ENCODE results near the gene DBP. TPM values are rescaled to one million over a fixed set of nuclear protein-coding genes. Genes with fewer than 3 reads are reported as not detected.

The DBP gene
- total RNA-seq, 1 experiment from 2014 or later = 12.6 TPM

GRCh38 chr19:48611872-48612271 is 25.3 kb downstream of the DBP start:
- Histone ChIP-seq H3T11ph (ENCODE audit: low read length) (no peak overlapping the region), H4K5ac (ENCODE audit: insufficient read length, low read depth, low read length) (no peak overlapping the region), H3K79me1 (ENCODE audit: insufficient read depth, low read depth, low read length, poor library complexity, severe bottlenecking) (peaks cover 4% of the 10 kb centered on the region), H3K18ac (ENCODE audit: insufficient read length, low read depth, low read length) (no peak overlapping the region), H2AK5ac (ENCODE audit: insufficient read length, low read length) (no peak overlapping the region), H3K23ac (ENCODE audit: insufficient read length, low read depth, low read length) (no peak overlapping the region), H2BK20ac (ENCODE audit: low read depth, low read length, poor library complexity, severe bottlenecking) (no peak overlapping the region), H3K27me3 (ENCODE audit: insufficient read depth, low read length) (no peaks in the 10 kb centered on the region), H4K8ac (replicated peaks; ENCODE audit: insufficient read length, low read depth, low read length) (no peak overlapping the region), H4K20me1 (ENCODE audit: control insufficient read depth, insufficient read depth, insufficient read length) (no peaks in the 10 kb centered on the region), H4K91ac (ENCODE audit: insufficient read length, low read depth, low read length) (no peak overlapping the region), H3K79me2 (ENCODE audit: insufficient read depth, low read length) (no peaks in the 10 kb centered on the region; the same call in 1 of the 2 replicates), H3K23me2 (ENCODE audit: insufficient read length, low read depth, low read length, poor library complexity, severe bottlenecking) (no peaks in the 10 kb centered on the region), H3K14ac (ENCODE audit: insufficient read depth, low read length) (no peak overlapping the region), H3K9me3 (ENCODE audit: control insufficient read depth, low read depth, low read length) (no peaks in the 10 kb centered on the region), H3K56ac (ENCODE audit: insufficient read length, low read depth, low read length) (no peak overlapping the region), H3K4ac (ENCODE audit: low read depth, low read length) (no peak overlapping the region), H3K4me2 (ENCODE audit: insufficient read depth, insufficient read length, low read length) (no peak overlapping the region), H3K9ac (ENCODE audit: extremely low read depth, insufficient read length, low read length) (no peak overlapping the region), H3K27ac (ENCODE audit: insufficient read length, low read depth, low read length) (no peak overlapping the region), H2BK12ac (ENCODE audit: insufficient read length, low read depth, low read length) (no peak overlapping the region), H2BK120ac (ENCODE audit: low read depth, low read length, poor library complexity, severe bottlenecking) (no peak overlapping the region), H2BK15ac (ENCODE audit: low read depth, low read length) (no peak overlapping the region), H2AFZ (ENCODE audit: low read length) (no peak overlapping the region), H3K4me1 (ENCODE audit: insufficient read depth, low read length) (peaks cover 3% of the 10 kb centered on the region; the same call in 1 of the 2 replicates), H2BK5ac (ENCODE audit: insufficient read length, low read length) (no peak overlapping the region)
- Mint-ChIP-seq H3K4me3 (no peak overlapping the region), H3K9me3 (no peaks in the 10 kb centered on the region; a peak in 1 of 5 replicates), H3K4me1 (peaks cover 27 to 34% of the 10 kb centered on the region in 2 experiments), H3K27me3 (ENCODE audit: low read depth) (no peaks in the 10 kb centered on the region; the same call in 1 of the 2 replicates), H3K36me3 (ENCODE audit: insufficient read depth in 1 of 3, low read depth in 3 of 3) (peaks cover 17 to 41% (median 30%) of the 10 kb centered on the region in 3 experiments), H3K27ac (no peak overlapping the region; a peak in 1 of 7 replicates)
- WGBS (ENCODE audit: extremely low coverage, insufficient read length, low lambda C conversion rate) = no CpG with 5 or more reads among the region's 14 CpGs
- no peak for TF ChIP-seq CTCF (conservative IDR thresholded peaks at IDR 0.05)
- no peak for DNase-seq
